GM12892 (cell line): ENCODE measurements around the gene IFI27.

ENCODE experiments used
- POLR2A ChIP-seq: IDR thresholded peaks from 2 replicates; pipeline ENCODE4 v1.6.1; 2011; ENCODE audit warnings: low read depth, low read length, control low read depth
- POLR2AphosphoS5 ChIP-seq: IDR thresholded peaks from 2 replicates; pipeline ENCODE4 v1.6.1; 2011; ENCODE audit warnings: low read depth, low read length, control low read depth
- TAF1 ChIP-seq: IDR thresholded peaks from 2 replicates; pipeline ENCODE4 v1.6.1; 2011; ENCODE audit warnings: low read depth, mild to moderate bottlenecking, control low read depth, low read length, borderline replicate concordance

- TF ChIP-seq POLR2A, result no peak
- TF ChIP-seq POLR2AphosphoS5, result no peak
- no peak for TF ChIP-seq TAF1
Observed at GRCh38 chr14:94089479-94089878, 21.1 kb upstream of the IFI27 start.
